H1 (cell line): ENCODE data around the gene ZNF618. TPM values are rescaled to one million over a fixed set of nuclear protein-coding genes. Genes with fewer than 3 reads are reported as not detected.

Experiments
- CTCF ChIA-PET: fragments of 300-600 bp; sonication (Branson Sonifier 250); formaldehyde crosslinking; loops from one replicate; lab custom pipeline; 2021; ENCODE audit not compliant: partially characterized antibody; lab: Charles Lee
- POLR2A ChIA-PET: fragments of 300-600 bp; sonication (Branson Sonifier 250); formaldehyde crosslinking; loops from one replicate; lab custom pipeline; 2021; ENCODE audit warnings: inconsistent platforms; ENCODE audit not compliant: partially characterized antibody; lab: Charles Lee
- DNase-seq, 2 experiments: peaks; one replicate each; pipeline versions ENCODE4 v3.0.0 to v3.0.0-alpha.2; 2010 to 2022; ENCODE audit warnings: low spot score in 2 of 2, low read depth in 1 of 2, mixed read lengths in 1 of 2
- FAIRE-seq: peaks from 2 replicates; lab custom pipeline; 2011; peaks lifted over from hg19 to GRCh38; lab: Jason Lieb, UNC
- H2AFZ ChIP-seq: 2 replicates; pipeline ENCODE4 v1.8.1; 2012; ENCODE audit warnings: low read length, inconsistent platforms
- H2AK5ac ChIP-seq: 2 replicates; pipeline ENCODE4 v1.6.1; 2013; ENCODE audit warnings: low read depth, low read length
- H2BK120ac ChIP-seq: replicated peaks from 2 replicates; pipeline ENCODE3; 2013; ENCODE audit warnings: low read depth, low read length, inconsistent platforms
- H2BK12ac ChIP-seq: 2 replicates; pipeline ENCODE4 v1.6.1; 2013; ENCODE audit warnings: low read depth, low read length
- H2BK15ac ChIP-seq: 2 replicates; pipeline ENCODE4 v1.6.1; 2013; ENCODE audit warnings: low read length
- H2BK20ac ChIP-seq: 2 replicates; pipeline ENCODE4 v1.6.1; 2013; ENCODE audit warnings: low read length
- H2BK5ac ChIP-seq: 2 replicates; pipeline ENCODE4 v1.6.1; 2013; ENCODE audit warnings: low read depth, low read length
- H3K14ac ChIP-seq: 2 replicates; pipeline ENCODE4 v1.6.1; 2013; ENCODE audit warnings: inconsistent platforms; ENCODE audit not compliant: insufficient read length
- H3K18ac ChIP-seq: 2 replicates; pipeline ENCODE4 v1.6.1; 2013; ENCODE audit warnings: low read length; ENCODE audit errors: extremely low read depth
- H3K23ac ChIP-seq: 2 replicates; pipeline ENCODE4 v1.6.1; 2013; ENCODE audit warnings: inconsistent platforms; ENCODE audit not compliant: insufficient read length
- H3K23me2 ChIP-seq: 2 replicates; pipeline ENCODE4 v1.6.1; 2013; ENCODE audit warnings: low read depth, low read length
- H3K27ac ChIP-seq: 2 replicates; pipeline ENCODE4 v1.6.1; 2011; ENCODE audit warnings: low read depth, low read length, inconsistent platforms
- H3K27me3 ChIP-seq, 4 experiments: replicated peaks in 1 of 4; 1 replicate in 1 of 4; 2 replicates in 3 of 4; pipeline versions ENCODE4 v1.6.1 to v1.8.1; 2011 to 2013; ENCODE audit warnings: low read length in 3 of 4, mild to moderate bottlenecking in 3 of 4, inconsistent platforms in 2 of 4, mixed read lengths in 2 of 4, moderate library complexity in 1 of 4; ENCODE audit not compliant: control insufficient read depth in 3 of 4, insufficient read depth in 3 of 4; ENCODE audit errors: extremely low read depth in 1 of 4
- H3K36me3 ChIP-seq, 4 experiments: 2 replicates each; pipeline versions ENCODE4 v1.6.1 to v1.8.1; 2011 to 2013; ENCODE audit warnings: mild to moderate bottlenecking in 4 of 4, low read length in 3 of 4, moderate library complexity in 2 of 4, control low read depth in 1 of 4, inconsistent platforms in 1 of 4; ENCODE audit not compliant: insufficient read depth in 4 of 4, control insufficient read depth in 2 of 4
- H3K4ac ChIP-seq: replicated peaks from 2 replicates; pipeline ENCODE3; 2013; ENCODE audit warnings: low read length, low read depth, mixed read lengths, inconsistent platforms; ENCODE audit not compliant: insufficient read length
- H3K4me1 ChIP-seq, 4 experiments: replicated peaks in 1 of 4; 1 replicate in 1 of 4; 2 replicates in 3 of 4; pipeline versions ENCODE4 v1.6.1 to v1.8.1; 2011 to 2013; ENCODE audit warnings: low read length in 3 of 4, inconsistent platforms in 2 of 4, mixed read lengths in 1 of 4; ENCODE audit not compliant: insufficient read depth in 4 of 4, control insufficient read depth in 3 of 4
- H3K4me2 ChIP-seq, 2 experiments: 2 replicates each; pipeline versions ENCODE4 v1.6.1 to v1.8.1; 2011 to 2013; ENCODE audit warnings: low read depth in 2 of 2, low read length in 2 of 2, control low read depth in 1 of 2, inconsistent platforms in 1 of 2, mild to moderate bottlenecking in 1 of 2; ENCODE audit not compliant: insufficient read depth in 1 of 2
- H3K4me3 ChIP-seq, 4 experiments: fragments of 200-600, 300-600 bp in 1 of 4; sonication (generic), shearing (Covaris generic), sonication (Bioruptor Twin) in 1 of 4; 2 replicates each; pipeline versions ENCODE4 v1.5.1 to v1.8.1; 2011 to 2016; ENCODE audit warnings: low read length in 4 of 4, low read depth in 3 of 4, control low read depth in 2 of 4, inconsistent platforms in 2 of 4, mild to moderate bottlenecking in 2 of 4, mixed read lengths in 1 of 4, moderate library complexity in 1 of 4; ENCODE audit not compliant: insufficient read depth in 2 of 4; ENCODE audit errors: extremely low read depth in 1 of 4
- H3K56ac ChIP-seq: replicated peaks from 2 replicates; pipeline ENCODE3; 2013; ENCODE audit warnings: low read depth, mild to moderate bottlenecking, mixed read lengths, low read length, inconsistent platforms; ENCODE audit not compliant: insufficient read length
- H3K79me1 ChIP-seq: 2 replicates; pipeline ENCODE4 v1.6.1; 2013; ENCODE audit warnings: low read depth, low read length, control low read depth
- H3K79me2 ChIP-seq, 2 experiments: 2 replicates each; pipeline versions ENCODE4 v1.6.1 to v1.8.1; 2012 to 2013; ENCODE audit warnings: low read length in 2 of 2, mild to moderate bottlenecking in 2 of 2, inconsistent platforms in 1 of 2; ENCODE audit not compliant: insufficient read depth in 2 of 2, control insufficient read depth in 1 of 2
- H3K9ac ChIP-seq, 4 experiments: replicated peaks in 1 of 4; 1 replicate in 1 of 4; 2 replicates in 3 of 4; pipeline versions ENCODE4 v1.6.1 to v1.8.1; 2011 to 2013; ENCODE audit warnings: low read depth in 3 of 4, low read length in 3 of 4, control low read depth in 2 of 4, mild to moderate bottlenecking in 2 of 4, moderate library complexity in 2 of 4, inconsistent platforms in 1 of 4; ENCODE audit errors: extremely low read depth in 1 of 4
- H3K9me3 ChIP-seq, 2 experiments: 2 replicates each; pipeline versions ENCODE4 v1.6.1 to v1.8.1; 2012 to 2013; ENCODE audit warnings: mild to moderate bottlenecking in 2 of 2, moderate library complexity in 2 of 2, control low read depth in 1 of 2, inconsistent platforms in 1 of 2, low read depth in 1 of 2, low read length in 1 of 2, mixed read lengths in 1 of 2; ENCODE audit not compliant: insufficient read depth in 2 of 2
- H4K20me1 ChIP-seq, 2 experiments: replicated peaks in 1 of 2; 2 replicates each; pipeline versions ENCODE3 to v1.8.1; 2011 to 2013; ENCODE audit warnings: inconsistent platforms in 2 of 2, low read length in 2 of 2, mild to moderate bottlenecking in 1 of 2; ENCODE audit not compliant: insufficient read depth in 2 of 2, control insufficient read depth in 1 of 2
- H4K5ac ChIP-seq: 2 replicates; pipeline ENCODE4 v1.6.1; 2013; ENCODE audit warnings: low read length, low read depth, mixed read lengths, inconsistent platforms; ENCODE audit not compliant: insufficient read length
- H4K8ac ChIP-seq: 2 replicates; pipeline ENCODE4 v1.8.0; 2013; ENCODE audit warnings: mild to moderate bottlenecking, moderate library complexity, low read length, inconsistent platforms; ENCODE audit not compliant: insufficient read depth; ENCODE audit errors: extremely low read depth
- H4K91ac ChIP-seq: replicated peaks from 2 replicates; pipeline ENCODE3; 2013; ENCODE audit warnings: low read length, mixed read lengths, inconsistent platforms; ENCODE audit not compliant: insufficient read length
- CTBP2 ChIP-seq: IDR thresholded peaks from 2 replicates; pipeline ENCODE4 v1.7.0; 2011; ENCODE audit warnings: borderline replicate concordance, mild to moderate bottlenecking, moderate library complexity, mixed read lengths, low read length; ENCODE audit not compliant: insufficient read depth, insufficient read length
- EP300 ChIP-seq, 2 experiments: IDR thresholded peaks; 1 replicate in 1 of 2; 2 replicates in 1 of 2; pipeline ENCODE4 v1.6.1; 2011 to 2012; ENCODE audit warnings: low read depth in 2 of 2, low read length in 2 of 2, mild to moderate bottlenecking in 2 of 2, borderline replicate concordance in 1 of 2, inconsistent platforms in 1 of 2, moderate library complexity in 1 of 2
- MAFK ChIP-seq: IDR thresholded peaks from 2 replicates; pipeline ENCODE4 v1.6.1; 2012; ENCODE audit warnings: low read depth, mild to moderate bottlenecking, improper control_type of control experiment, low read length
- RBBP5 ChIP-seq: IDR thresholded peaks from 2 replicates; pipeline ENCODE4 v1.7.1; 2012; ENCODE audit warnings: low read depth, mild to moderate bottlenecking, inconsistent platforms, low read length, moderate library complexity, borderline replicate concordance
- TAF1 ChIP-seq: IDR thresholded peaks from 2 replicates; pipeline ENCODE4 v1.6.1; 2011; ENCODE audit warnings: mild to moderate bottlenecking, low read depth, low read length
- TEAD4 ChIP-seq: IDR thresholded peaks from 2 replicates; pipeline ENCODE4 v1.6.1; 2012; ENCODE audit warnings: low read depth, low read length, inconsistent platforms, mixed read lengths
- WGBS, 2 experiments: shearing (Covaris generic) in 1 of 2; methylation state at CpG; one replicate each; pipeline versions ENCODE4 v1.1.6 to v1.1.7; 2013 to 2015; ENCODE audit warnings: low lambda C conversion rate in 2 of 2, mixed read lengths in 2 of 2, inconsistent platforms in 1 of 2, low coverage in 1 of 2, missing lambda C conversion rate in 1 of 2; ENCODE audit not compliant: insufficient replicate concordance in 2 of 2, insufficient coverage in 1 of 2, insufficient read length in 1 of 2; ENCODE audit errors: extremely low coverage in 1 of 2, missing lambda C conversion rate in 1 of 2; 5-methylcytosine and 5-hydroxymethylcytosine counted together
- polyA plus RNA-seq, 7 experiments: library from polyadenylated mRNA; depleted of rRNA in 3 of 7; stranded (reverse) in 5 of 7; unstranded in 2 of 7; fragments of >200 nt in 5 of 7; fragments of 200-250 nt in 2 of 7; gene quantifications; 1 replicate in 5 of 7; 2 replicates in 1 of 7; 4 replicates in 1 of 7; pipeline versions ENCODE4 v1.2.1 to v1.2.3, GENCODE V29; 2011 to 2013; ENCODE audit warnings: missing spikeins in 2 of 7, mixed read lengths in 2 of 7
- total RNA-seq: library from RNA; stranded (reverse); fragmentation: NEBNext Ultra II Directional; extraction: Animal tissue kit (Norgen Biotek cat#: 25700); gene quantifications from 2 replicates; pipeline ENCODE4 v1.2.1, GENCODE V29; 2021

The ZNF618 gene
- total and polyA plus RNA-seq, 2 of the 8 experiments (the other 6 are each of a cell fraction or from before 2014, with no cell fraction given) = 9.6 to 28.5 TPM

- Histone ChIP-seq H3K9me3 (no peaks in the 10 kb centered on the region), H3K4ac (no peak overlapping the region), H3K4me1 (no peaks in the 10 kb centered on the region), H2BK15ac (no peak overlapping the region), H2BK5ac (no peak overlapping the region), H3K4me2 (no peak overlapping the region), H3K9ac (no peak overlapping the region), H2BK12ac (no peak overlapping the region), H3K56ac (no peak overlapping the region), H4K20me1 (peaks cover 0 to 4% of the 10 kb centered on the region in 2 experiments), H3K27me3 (no peaks in the 10 kb centered on the region), H3K23me2 (no peaks in the 10 kb centered on the region), H3K79me1 (peaks cover 4% of the 10 kb centered on the region; the same call in 1 of the 2 replicates), H4K91ac (no peak overlapping the region), H2BK20ac (no peak overlapping the region), H3K4me3 (no peak overlapping the region), H3K36me3 (no peaks in the 10 kb centered on the region), H3K23ac (no peak overlapping the region), H3K18ac (no peak overlapping the region), H3K27ac (no peak overlapping the region), H2AFZ (no peak overlapping the region), H3K79me2 (no peaks in the 10 kb centered on the region), H2AK5ac (no peak overlapping the region), H4K5ac (no peak overlapping the region), H2BK120ac (no peak overlapping the region), H4K8ac (no peak overlapping the region), H3K14ac (no peak overlapping the region)
- 90% methylated on average over 6 of the region's 6 CpGs; no CpG with 5 or more reads in 1 of the 2 experiments for WGBS, 2 experiments
- ChIA-PET CTCF (interaction anchor here (0.6 to 1.3 kb wide), 2 partner anchors 13 to 15 kb away, joined by 3 read pairs; no protein-coding TSS in a partner anchor), POLR2A (no interaction called here)
- TF ChIP-seq RBBP5 (no peak), CTBP2 (no peak), EP300 (IDR thresholded peaks at IDR 0.05; ENCODE audit: borderline replicate concordance in 1 of 2, low read depth in 2 of 2, low read length in 2 of 2) (no peak), TEAD4 (no peak), MAFK (no peak), TAF1 (no peak)
- no peak for FAIRE-seq
- DNase-seq = no peak
Measured at GRCh38 chr9:113978725-113979342, 102.7 kb downstream of the ZNF618 start.
